DMS153 treated with DMSO at 0.1 percent for 48 hours (cell line): ENCODE data around the gene ATOX1.
"Not testable (repeated sequence)": the region's sequence is repeated elsewhere in the genome, so short reads cannot be mapped to it uniquely, and the experiment has no call there.

ENCODE experiments used
- DNase-seq: peaks from one replicate; lab custom pipeline; 2025; ENCODE audit not compliant: unreplicated experiment; lab: John Stamatoyannopoulos, UW

The ATOX1 gene

DNA sequence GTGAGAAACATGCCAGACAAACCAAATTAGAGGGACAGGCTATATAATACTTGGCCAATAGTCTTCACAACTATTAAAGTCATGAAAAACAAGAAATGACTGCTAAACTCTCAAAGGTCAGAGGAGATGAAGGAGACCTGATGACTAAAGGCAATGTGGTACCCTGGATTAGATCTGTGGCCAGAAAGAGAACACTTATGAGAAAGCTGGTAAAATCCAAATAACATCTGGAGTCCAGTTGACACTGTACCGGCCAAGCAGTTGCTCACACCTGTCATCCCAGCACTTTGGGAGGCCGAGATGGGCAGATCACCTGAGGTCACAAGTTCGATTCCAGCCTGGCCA is 24.4 kb downstream of the ATOX1 start:
- DNase-seq, result no peak

DNA sequence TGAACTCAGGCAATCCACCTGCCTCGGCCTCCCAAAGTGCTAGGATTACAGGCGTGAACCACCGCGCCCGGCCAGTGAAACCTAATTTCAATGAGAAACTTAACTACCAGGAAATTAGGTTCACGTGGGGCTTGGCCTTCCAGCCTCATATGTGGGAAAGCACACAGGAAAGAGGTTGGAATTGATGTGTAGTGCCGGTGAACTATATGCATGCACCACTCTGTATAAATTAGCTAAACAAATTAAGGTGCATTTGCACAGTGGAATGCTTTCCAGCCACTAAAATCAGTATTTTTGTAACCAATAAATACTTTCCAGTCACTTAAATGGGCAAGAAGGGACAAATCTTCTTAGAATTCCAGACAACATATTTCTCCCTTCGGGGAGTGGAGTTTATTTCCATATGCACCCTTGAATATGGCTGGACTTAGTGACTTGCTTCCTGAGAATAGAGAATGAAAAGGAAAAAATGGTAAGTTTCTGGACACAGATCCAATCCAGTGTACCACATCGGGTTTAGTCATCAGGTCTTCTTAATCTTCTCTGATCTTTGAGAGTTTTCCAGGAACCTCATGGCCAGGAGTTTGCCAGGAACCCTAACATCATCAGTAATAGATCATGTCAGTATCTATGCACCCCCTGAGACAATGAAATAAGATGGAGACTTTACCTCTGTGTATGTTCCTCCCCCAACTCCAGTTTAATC is 24.9 kb downstream of the ATOX1 start:
- DNase-seq, result no peak

DNA sequence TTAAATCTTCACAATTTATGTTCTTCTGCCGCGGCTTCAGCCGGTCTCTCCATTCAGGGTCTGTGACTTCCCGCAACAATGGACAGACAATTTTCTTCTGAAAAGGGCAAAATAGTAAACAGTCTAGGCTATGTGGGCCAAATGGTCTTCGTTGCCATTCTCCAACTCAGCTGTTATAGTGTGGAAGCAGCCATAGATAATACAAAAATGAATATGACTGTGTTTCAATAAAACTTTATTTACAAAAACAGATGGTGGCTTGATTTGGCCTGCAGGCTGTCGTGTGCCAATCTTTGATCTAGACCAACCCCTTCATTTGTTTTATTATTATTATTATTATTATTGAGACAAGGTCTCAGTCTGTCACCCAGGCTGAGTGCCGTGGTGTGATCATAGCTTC is 28.1 kb downstream of the ATOX1 start:
- no peak for DNase-seq

DNA sequence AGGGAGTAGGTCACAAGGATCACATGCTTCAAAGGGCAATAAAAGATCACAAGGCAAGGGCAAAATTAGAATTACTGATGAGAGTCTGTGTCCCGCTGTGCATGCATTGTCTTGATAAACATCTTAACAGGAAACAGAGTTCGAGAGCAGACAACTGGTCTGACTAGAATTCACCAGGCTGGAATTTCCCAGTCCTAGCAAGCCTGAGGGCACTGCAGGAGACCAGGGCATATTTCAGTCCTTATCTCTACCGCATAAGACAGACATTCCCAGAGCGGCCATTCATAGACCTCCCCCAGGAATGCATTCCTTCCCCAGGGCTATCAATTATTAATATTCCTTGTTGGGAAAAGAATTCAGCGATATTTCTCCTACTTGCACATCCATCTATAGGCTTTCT is 28.8 kb downstream of the ATOX1 start:
- DNase-seq, result not testable (repeated sequence)

DNA sequence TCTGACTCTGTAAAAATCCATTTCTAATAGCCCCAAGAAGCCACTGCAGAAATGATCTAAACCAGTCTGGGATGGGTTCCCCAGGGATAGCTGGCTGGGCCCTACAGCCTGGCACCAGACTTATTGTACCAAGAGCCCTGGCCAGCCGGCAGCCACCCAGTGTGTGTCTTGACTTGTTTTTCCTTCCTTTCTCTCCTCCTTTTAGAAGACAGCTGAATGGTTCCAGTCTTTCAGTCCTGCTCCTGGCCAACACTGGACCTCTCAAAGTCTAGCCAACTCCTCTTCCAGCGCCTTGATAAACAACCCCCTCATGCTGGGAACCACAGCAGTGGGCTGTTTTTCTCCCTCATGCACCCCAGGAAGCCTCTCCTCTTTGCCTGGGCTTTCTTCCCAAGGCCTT is 34.1 kb downstream of the ATOX1 start:
- no peak for DNase-seq

DNA sequence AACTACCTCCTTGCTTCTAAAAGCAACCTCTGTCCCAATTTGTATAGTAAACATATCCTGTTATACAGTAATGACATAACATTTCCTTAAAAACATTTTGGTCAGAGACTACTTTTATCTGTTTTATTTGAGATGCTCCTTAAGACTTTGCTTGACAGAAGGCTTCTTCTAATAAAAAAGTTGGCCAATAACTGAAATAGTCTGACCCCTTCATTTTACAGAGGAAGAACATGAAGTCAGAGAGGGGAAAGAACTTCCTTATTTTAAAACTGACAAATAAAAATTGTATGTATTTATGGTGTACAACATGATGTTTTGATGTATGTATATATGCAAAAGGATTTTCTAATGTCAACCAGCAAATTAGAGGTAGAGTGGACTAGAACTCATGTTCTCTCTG is 35.9 kb downstream of the ATOX1 start:
- no peak for DNase-seq

DNA sequence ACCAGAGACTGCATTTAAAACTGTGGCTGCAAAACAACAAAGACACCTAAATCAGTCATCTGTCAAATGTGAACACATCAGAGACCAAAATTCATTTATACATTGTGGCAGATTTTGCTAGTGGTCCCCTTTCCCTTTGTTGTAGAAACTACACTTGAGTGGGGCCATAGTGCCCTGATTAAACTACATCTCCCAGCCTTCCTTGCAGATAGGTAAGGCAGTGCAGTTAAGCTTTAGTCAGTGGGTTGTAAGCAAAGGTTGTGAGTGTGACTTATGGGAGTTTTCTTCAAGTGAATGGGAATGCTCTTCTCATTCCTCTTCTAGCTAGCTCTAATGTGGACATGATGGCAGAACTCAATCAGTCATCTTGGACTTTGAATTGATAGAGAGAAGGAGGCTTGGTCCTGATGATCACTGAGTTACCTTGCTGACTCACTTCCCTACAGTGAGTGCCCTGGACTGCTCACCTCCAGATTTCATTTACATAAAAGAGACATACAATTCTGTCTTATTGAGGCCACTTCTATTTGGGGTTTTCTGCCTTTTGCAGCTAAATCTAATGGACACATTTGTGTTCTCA is 36.5 kb downstream of the ATOX1 start:
- no peak for DNase-seq

DNA sequence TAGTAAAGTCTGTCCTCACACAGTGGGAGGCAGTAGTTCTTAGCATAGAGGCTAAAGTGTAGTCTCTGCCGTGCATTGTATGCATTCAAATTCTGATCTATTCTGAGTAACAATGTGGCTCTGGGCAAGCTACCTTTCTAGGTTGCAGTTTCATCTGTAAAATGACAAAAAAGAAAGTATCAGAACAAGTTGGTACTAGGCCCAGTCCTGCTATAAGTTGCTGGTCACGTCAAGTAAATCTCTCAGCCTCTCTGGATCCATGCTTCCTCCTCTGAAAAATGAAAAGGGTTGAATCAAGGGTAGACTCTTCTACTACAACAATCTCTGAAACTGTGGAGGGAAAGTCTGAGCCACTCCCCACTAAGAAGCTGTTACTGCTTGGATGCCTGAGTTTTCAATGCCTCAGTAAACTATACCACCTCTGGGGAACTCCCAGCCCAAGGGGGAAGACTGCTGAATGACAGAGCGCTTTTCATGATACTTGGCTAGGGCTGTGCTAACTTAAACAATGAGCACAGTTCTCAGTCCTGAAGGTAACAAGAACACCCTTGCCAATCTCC is 37.3 kb downstream of the ATOX1 start:
- DNase-seq, result no peak

DNA sequence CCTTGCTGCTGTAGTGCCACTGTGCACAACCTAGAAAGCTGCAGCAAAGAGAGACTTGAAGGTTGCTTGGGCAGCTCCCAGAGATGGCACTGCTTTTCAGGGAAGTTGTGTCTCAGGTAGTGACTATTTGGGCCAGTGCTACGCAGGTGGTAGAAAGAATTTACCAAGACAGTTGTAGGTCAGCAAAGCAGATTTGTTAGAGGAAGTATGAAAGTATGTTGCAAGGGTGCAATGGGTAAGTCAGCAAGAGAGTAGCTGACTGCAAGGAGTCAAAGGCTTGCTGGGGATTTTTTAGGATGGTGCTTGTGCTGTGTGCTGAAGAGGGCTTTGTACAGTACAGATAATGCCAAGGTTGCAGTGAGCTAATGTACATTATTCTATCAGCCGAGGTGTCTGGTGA is 38.2 kb downstream of the ATOX1 start:
- DNase-seq, result no peak

DNA sequence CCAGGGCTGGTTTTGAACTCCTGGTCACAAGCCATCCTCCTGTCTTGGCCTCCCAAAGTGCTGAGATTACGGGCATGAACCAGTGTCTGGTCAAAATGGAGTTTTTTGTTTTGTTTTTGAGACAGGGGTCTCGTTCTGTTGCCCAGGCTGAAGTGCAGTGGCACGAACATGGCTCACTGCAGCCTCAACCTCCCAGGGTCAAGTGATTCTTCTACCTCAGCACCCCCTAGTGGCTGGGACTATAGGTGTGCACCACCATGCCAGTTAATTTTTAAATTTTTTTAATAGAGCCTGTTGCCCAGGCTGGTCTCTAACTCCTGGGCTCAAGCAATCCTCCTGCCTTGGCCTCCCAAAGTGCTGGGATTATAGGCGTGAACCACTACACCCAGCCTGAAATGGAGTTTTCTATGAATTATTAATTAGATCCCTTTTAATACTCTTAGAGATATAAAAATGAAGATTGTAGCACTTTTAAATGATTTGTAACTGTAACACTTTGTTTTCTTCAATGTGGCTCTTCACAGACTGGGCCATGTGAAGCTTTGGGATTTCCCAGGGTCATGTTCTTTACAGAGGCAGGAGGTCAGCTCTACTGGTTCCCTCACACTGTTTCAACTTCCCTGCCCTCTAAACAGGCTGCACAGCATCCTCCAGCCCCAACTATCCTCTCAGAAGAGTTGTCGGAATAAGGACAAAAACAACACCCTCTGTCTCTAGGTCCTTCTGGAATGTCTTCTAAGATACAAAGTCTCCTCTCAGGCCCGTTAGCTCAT is 39.0 kb downstream of the ATOX1 start:
- DNase-seq, result no peak

DNA sequence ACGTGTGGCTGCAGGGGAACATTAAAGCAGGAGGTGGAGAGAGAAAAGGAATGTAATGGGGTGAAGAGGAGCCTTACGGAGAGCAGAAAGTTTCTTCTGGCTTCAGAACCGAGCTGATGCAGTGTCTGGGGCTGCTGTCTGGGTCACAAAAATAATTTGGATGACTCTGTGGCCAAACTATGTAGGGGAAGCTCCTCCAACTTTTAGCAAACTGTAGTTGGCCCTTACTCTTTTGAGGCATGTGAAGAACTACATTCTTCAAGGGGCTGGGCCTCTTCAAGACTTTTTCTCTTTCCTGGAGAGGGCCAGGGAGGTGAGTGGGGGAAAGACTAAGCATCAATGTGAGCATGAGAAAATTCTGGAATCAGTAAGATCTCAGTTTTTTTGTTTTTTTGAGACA is 39.8 kb downstream of the ATOX1 start:
- no peak for DNase-seq

DNA sequence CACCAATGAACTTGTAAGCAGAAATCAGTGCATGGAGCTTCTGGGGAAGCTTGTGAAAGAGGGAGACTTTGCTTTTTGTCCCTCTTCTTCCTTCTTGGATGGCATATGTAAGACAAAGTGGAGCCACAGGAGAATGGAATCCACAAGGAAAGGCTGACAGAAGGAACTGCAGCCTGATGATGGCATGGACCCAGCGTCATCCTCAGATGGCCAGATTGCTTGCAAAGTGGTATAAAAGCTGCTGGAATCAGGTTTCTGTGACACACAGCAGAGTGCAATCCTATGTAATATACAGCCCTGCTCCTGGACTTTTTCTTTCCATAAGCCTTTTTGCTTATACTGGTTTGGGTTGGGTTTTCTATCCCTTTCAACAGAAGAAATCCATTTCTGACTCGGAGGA is 40.3 kb downstream of the ATOX1 start:
- DNase-seq, result no peak

DNA sequence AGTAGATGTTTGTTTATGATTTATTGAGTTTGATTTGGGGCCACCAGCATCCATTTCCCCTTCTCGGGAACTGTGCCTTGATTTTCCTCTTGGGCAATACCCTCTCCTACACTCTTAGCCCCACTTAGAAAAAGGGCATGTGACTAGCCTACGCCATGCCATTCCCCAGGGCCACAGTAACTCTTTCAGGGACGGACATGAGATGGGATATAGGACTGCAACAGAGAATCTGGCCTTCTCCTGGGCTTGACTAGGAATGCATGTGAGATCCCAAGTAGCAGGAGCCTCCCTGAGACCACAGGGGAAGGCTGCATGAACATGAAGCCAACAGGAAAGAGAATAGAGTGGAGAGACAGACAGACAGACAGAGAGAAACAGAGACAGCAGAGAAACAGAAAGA is 41.0 kb downstream of the ATOX1 start:
- no peak for DNase-seq

DNA sequence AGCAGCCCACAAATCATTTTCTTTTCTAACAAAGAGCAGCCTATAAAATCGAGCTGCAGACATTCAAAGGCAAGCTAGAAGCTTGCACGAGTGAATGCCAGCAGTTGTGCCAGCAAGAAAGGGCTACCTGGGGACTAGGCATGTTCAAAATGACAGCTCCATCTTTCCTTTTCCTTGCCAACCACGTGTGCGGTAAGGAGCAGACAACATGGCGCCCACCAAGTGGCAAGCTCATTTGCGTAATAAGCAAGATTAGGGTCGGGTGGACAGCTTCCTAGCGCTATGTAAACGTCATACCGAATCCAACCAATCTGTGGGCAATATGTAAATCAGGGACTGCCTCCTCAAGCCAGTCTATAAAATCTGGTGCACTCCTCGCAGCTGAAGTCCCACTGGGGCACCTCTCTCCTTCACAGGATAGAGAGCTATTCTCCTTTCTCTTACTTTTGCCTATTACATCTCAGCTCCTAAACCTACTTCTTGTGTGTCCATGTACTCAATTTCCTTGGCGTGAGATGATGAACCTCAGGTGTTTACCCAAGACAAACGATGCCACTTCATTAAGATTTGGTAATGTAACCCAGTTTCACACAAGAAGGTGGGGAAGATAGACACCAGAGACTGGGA is 49.2 kb downstream of the ATOX1 start:
- no peak for DNase-seq

DNA sequence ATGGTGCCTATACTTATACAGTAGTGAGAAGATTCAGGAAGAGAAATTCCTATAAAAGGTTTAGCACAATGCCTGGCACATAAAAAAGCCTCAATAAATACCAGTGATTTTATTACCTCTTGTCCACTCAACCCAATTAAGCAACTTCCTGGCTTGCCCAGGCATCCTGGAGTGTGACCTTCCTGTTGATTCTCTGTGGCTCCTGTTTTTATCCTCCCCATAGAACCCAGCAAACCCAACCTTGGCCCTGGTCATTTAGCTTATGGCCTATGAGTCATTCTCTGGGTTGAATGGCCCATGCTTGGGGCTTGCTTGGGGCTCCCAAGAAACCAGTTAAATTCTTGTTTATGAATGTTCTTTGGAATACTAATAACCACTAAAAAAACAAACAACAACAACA is 50.3 kb downstream of the ATOX1 start:
- no peak for DNase-seq

DNA sequence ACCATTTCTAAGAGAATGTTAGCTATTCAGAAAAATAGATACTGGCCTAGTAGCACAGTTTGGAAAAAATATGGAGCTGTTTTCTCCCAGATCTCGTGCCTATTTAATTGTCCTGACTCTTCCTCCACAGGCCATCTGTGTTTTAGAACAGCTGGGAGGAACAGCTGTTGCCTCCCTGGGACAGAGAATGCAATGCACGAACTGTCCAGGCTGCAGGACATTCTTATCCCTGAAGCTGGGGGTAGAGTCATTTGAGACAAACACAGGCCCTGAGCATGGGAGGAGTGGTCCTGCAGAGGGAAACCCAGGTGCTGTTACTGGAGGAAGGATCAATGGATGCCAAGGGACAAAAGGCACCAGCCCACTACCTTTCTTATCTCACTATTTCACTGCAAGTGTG is 50.9 kb downstream of the ATOX1 start:
- DNase-seq, result no peak

DNA sequence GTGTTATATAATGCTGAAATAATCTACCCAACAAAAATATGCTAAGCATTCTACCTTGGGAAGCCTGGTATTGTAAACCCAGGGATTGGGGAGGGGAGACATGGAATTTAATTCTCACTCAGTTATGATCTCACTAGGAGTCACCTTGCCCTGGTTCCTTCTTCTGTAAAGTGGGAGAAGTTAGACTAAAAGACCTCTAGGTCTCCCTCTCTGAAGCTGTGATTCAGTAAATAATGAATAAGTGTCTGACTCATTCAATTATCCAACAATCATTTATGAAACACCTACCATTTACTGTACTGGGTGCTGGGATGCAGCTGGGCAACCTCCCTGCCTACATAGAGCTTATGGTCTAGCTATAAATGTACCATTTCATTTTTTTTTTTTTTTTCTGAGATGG is 51.5 kb downstream of the ATOX1 start:
- DNase-seq, result no peak

DNA sequence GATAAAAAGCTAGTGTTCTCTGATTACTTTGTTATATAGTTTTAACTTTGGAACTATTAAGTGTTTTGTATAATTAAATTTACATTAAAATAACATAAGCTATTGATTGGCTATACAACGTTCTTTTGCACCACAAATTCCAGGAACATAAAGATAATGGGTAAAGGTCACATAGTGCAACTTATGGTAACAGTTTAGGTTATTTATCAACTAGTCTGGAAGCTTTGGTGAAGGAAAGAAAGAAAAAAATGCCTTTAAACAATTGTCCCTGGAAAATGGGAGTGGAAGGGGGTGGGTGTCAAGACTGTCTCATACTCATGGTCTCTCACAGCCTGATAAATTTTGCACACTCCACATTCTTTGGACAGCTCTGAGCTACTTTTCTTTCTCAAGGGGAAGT is 54.7 kb downstream of the ATOX1 start:
- no peak for DNase-seq

DNA sequence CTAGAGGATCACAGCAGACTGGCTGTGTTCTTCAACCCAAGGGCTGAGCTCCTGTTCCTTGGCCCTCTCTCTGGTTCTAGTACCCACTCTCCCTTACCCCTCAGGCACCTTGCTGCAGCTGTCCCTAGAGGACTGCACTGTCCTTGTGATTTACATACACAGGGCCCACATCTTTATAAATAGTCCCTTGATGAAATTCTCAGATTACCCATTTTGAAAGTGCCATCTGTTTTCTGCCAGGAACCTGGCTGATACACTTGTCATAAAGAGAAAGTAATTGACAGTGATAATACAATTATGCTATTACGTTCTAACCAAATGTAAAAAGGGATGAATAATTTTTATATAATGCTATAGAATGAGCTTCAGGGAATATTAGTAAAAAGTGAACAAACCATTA is 55.2 kb downstream of the ATOX1 start:
- no peak for DNase-seq

DNA sequence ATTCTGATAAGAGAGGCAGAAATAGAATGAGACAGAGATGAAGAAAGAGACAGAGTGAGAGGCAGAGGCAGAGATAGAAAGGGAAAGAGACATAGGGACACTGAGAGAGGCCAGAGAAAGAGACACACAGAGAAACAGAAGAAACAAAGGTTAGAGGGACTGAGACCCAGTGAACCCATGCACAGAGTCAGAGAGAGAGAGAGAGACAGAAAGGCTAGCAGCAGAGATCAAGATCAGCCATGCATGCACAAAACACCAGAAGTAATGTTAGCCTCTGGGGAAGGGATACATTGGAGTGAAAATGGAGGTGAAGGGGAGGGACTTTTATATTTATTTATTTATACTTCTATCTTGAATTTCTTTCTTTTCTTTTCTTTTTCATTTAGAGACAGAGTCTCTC is 57.6 kb downstream of the ATOX1 start:
- DNase-seq, result no peak

DNA sequence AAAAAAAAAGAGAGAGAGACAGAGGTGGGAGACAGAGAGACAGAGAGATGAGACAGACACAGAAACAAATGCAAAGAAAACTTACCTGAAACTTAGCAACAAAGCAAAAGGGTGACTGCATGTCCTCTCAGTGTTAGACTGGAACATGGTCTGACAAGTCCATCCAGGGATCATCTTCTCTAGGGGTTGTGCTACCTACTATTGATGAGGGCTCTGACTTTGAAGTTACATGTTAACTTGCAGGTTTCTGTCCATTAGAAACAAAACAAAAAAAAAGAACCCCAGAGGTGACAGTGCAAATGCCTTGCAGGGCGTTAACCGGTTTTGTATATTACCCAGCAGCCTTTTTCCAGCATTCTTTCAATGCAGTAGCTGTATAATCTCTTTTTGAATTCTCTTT is 58.1 kb downstream of the ATOX1 start:
- no peak for DNase-seq
